GM12872 (cell line): ENCODE measurements around the gene EXOC3L4.
A peak's percentile ranks its signal among the peaks of the same experiment; 100 is the strongest.

Experiments
- TF ChIP-seq, protein P1 (sequence below): IDR thresholded peaks from 3 replicates; pipeline ENCODE4 v1.5.1; 2011; ENCODE audit warnings: low read depth, mild to moderate bottlenecking, low read length, moderate library complexity; ENCODE audit not compliant: insufficient read depth

The EXOC3L4 gene

DNA sequence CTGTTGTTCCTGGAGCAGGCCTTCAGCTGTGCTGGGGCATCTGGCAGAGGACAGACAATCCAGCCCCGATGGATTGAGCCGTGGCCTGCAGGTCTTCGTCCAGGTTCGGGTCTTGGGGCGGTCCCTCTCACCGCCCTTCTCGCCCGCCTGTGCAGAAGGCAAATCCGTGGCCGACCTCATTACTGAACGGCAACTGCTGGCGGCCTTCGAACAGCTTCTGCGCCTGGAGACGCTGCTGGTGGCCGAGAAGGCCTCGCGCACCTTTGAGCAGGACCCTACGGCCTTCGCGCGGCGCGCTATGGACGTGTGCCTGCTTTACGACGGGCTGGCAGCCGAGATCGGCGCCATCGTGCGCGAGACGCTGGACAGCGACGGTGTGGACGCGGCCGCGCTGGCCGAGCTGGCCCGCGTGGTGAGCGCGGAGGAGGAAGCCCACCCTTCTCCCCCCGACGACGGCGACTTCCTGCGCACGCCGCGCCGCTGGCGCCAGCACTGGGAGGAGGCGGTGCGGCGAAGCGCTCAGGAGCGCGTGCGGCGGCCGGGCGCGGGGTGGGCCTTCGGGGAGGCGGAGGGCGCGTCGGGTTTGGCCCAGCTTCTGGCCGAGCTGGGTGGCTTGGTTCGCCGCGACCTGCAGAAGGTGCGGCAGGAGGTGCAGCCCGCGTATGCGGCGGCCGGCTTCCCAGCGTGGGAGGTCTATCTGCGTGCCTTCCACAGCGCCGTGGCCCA is 7.6 kb downstream of the EXOC3L4 start:
- TF ChIP-seq, protein P1, sequence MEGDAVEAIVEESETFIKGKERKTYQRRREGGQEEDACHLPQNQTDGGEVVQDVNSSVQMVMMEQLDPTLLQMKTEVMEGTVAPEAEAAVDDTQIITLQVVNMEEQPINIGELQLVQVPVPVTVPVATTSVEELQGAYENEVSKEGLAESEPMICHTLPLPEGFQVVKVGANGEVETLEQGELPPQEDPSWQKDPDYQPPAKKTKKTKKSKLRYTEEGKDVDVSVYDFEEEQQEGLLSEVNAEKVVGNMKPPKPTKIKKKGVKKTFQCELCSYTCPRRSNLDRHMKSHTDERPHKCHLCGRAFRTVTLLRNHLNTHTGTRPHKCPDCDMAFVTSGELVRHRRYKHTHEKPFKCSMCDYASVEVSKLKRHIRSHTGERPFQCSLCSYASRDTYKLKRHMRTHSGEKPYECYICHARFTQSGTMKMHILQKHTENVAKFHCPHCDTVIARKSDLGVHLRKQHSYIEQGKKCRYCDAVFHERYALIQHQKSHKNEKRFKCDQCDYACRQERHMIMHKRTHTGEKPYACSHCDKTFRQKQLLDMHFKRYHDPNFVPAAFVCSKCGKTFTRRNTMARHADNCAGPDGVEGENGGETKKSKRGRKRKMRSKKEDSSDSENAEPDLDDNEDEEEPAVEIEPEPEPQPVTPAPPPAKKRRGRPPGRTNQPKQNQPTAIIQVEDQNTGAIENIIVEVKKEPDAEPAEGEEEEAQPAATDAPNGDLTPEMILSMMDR: no peak

- TF ChIP-seq, protein P1: no peak
Observed at GRCh38 chr14:103102689-103103260, 8.2 kb downstream of the EXOC3L4 start.

DNA sequence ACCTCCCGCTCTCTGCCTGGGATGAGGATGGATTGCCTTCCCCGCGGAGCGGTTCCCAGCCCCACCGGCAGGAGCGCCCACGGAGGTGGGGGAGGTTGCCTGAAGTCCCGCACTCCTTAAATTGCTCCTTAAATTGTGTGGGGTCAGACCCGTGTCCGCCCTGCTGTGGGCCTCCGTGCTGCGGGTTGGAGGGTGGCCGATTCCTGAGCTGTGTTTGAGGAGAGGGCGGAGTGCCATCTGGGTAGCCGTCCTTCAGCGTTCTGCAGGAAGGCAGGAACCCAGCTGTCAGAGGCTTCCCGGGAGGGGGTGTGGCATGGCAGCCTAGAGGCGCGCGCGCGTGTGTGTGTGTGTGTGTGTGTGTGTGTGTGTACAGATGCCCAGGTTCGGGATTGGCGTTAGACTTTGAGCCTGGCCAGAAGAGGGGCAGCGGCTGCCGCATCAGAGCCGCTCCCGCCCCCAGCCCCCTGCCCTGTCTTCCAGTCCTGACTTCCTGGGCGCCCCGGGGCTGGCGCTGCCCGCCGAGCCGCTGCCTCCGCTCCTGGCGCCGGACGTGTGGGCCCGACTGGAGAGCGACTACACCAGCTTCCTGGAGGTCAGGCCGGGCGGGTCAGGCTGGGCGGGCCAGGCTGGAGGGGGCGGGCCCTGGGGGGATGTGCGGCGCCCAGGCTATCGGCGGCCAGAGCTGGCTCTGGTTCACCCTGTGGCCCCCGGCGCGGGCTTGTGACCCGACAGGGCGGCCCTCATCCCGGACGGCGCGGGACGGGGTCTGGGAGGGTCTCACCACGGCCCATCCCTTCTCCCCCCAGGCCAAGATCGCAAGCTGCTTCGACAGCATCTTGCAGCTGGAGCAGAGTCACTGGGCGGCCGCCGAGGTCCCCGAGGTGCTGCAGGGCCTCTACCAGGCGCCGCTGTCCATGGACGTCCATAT is 9.2 kb downstream of the EXOC3L4 start:
- TF ChIP-seq, protein P1: no peak

- TF ChIP-seq, protein P1: no peak
Observed at GRCh38 chr14:103104389-103104653, 9.8 kb downstream of the EXOC3L4 start.

DNA sequence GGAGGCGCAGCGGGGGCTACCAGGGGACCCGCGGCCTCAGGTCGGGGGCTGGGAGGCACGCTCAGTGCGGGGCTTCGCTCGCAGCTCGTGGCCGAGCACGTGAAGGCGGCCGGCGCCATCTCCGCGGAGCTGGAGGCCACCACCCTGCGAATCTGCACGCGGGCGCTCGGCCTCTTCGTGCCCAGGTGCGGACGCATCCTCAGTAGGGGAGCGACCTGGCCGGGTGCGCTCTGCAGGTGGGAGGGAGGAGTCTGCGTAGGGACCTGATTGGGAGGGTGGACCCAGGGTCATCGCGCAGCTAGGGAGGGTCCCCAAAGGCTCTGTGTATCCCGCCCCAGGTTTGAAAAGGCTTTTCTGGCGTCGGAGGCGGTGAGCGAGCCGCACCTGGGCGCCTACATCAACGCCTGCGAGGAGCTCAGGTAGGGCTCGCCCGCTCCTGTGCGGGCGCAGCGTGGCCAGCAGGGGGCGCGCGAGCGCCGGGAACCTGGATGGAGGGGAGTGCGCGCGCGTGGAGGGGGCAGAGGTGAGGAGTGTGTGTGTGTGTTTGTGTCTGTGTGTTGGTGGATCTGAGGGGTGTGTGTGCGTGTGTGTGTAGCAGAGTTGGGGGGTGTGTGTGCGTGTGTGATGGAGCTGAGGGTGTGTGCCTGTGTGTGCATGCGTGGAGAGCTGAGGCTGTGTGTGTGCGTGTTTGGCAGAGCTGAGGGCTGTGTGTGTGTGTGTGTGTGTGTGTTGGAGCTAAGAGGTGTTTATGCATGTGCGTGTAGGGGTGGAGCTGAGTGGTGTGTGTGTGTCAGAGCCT is 10.3 kb downstream of the EXOC3L4 start:
- TF ChIP-seq, protein P1: peak; percentile 97

DNA sequence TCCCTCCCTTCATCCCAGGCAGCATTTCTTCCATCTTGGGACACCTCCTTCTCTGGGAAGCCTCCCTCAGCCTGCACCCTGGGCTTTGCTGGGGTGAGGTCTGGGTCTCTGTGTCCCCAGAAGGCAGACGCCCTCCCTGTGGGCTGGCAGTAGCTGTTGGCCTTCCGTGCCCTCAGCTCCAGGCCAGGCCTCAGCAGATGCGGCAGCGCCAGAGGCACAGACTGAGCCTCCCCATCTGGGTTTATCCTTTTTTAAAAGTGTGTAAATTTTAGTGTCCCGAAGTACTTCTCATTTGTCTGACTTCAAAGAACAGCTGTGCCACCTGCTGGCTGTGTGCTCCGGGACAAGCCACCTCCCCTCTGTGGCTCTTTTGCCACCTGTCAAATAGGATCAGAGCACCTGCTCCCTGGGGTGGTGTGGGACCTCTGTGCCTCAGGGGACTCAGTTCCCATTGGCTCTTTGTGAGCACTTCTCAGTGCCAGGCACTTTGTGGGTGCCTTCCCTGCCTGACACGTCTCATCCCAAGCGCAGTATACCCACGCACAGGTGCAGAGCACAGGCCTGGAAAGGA is 11.1 kb downstream of the EXOC3L4 start:
- TF ChIP-seq, protein P1: peak; percentile 41; the same call in 2 of the 3 replicates
